Aorta (tissue), 5 donors: ENCODE results near the gene ELF5. TPM values are rescaled to one million over a fixed set of nuclear protein-coding genes. Genes with fewer than 3 reads are reported as not detected.

Experiments
- ATAC-seq: fragments of 200-7000 bp; cut with Tn5 transposase; one replicate; pipeline ENCODE4 v1.9.1; 2022; ENCODE audit warnings: moderate library complexity; ENCODE audit not compliant: low FRiP score
- DNase-seq, 2 donors: peaks; one replicate each; pipeline ENCODE4 v3.0.0-alpha.2; 2020
- H3K27ac ChIP-seq, 2 donors: one replicate each; pipeline ENCODE4 v1.5.1; 2013; ENCODE audit warnings: low read length in 2 of 2, mild to moderate bottlenecking in 2 of 2, moderate library complexity in 2 of 2, control low read depth in 1 of 2, inconsistent platforms in 1 of 2, low read depth in 1 of 2
- H3K27me3 ChIP-seq, 2 donors: one replicate each; pipeline ENCODE4 v1.6.1; 2013; ENCODE audit warnings: control low read depth in 1 of 2, low read length in 1 of 2, mild to moderate bottlenecking in 1 of 2, moderate library complexity in 1 of 2; ENCODE audit not compliant: insufficient read depth in 2 of 2, control insufficient read depth in 1 of 2
- H3K36me3 ChIP-seq, 2 donors: one replicate each; pipeline ENCODE4 v1.6.1; 2013; ENCODE audit warnings: control low read depth in 1 of 2, low read length in 1 of 2, mild to moderate bottlenecking in 1 of 2; ENCODE audit not compliant: insufficient read depth in 2 of 2, control insufficient read depth in 1 of 2
- H3K4me1 ChIP-seq, 2 donors: one replicate each; pipeline ENCODE4 v1.6.1; 2013; ENCODE audit warnings: low read length in 2 of 2, control low read depth in 1 of 2, mild to moderate bottlenecking in 1 of 2, moderate library complexity in 1 of 2; ENCODE audit not compliant: insufficient read depth in 2 of 2, control insufficient read depth in 1 of 2
- H3K4me3 ChIP-seq, 2 donors: one replicate each; pipeline ENCODE4 v1.5.1; 2013; ENCODE audit warnings: low read length in 2 of 2, control low read depth in 1 of 2, mild to moderate bottlenecking in 1 of 2
- H3K9me3 ChIP-seq: one replicate; pipeline ENCODE4 v1.6.1; 2013; ENCODE audit warnings: mild to moderate bottlenecking, low read length; ENCODE audit not compliant: control insufficient read depth
- WGBS, 2 donors: extraction: QIAGEN DNeasy Blood & Tissue Kit; methylation state at CpG; one replicate each; pipeline ENCODE4 v1.1.7; 2013; 5-methylcytosine and 5-hydroxymethylcytosine counted together
- intact Hi-C, 2 donors: fragments of 100-400 bp; cut with DNase I; formaldehyde crosslinking; loops; one replicate each; pipeline versions ENCODE4 v1.14.2 to v1.15.0; 2022
- polyA plus RNA-seq, 2 donors: library from polyadenylated mRNA; stranded (reverse); fragments of 200-250 nt; gene quantifications; one replicate each; pipeline ENCODE4 v1.2.3, GENCODE V29; 2013
- total RNA-seq, 2 donors: library from RNA; stranded (reverse); fragmentation: NEBNext Ultra II Directional; extraction: Animal tissue kit (Norgen Biotek cat#: 25700); gene quantifications; one replicate each; pipeline ENCODE4 v1.2.1, GENCODE V29; 2021
- donor health status: healthy with polysubstance abuse.
- donor health status: Bipolar disorder and iron deficiency.
- donor health status: DM: no; HTN: no; CAD: no.
- donor health status: DM: no; HTN: no; CAD: no.
- donor health status: DM: yes; HTN: yes; CAD: no.

ELF5 gene
- total and polyA plus RNA-seq, 4 donors: not detected

DNA sequence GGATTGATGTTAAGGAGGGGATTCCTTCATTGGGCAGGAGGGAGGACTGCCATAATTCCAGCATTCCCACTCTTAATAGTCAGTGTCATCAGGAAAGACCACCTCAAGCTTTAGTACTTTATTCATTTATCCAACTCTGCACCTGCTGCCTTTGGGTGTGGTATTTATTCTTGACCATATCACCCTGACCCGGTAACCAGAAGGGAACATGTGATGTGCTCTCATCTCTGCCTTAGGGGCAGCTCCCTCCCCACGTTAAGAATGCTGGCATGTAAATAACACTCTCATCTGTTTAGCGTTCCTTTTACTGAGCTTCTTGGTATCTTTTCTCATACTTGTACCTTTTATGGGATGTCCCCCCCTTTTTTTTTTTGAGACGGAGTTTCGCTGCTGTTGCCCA is 67.2 kb downstream of the ELF5 start:
- no peak for DNase-seq
- Histone ChIP-seq H3K4me3 (no peak overlapping the region), H3K27ac (no peak overlapping the region), H3K36me3 (peaks cover 4 to 5% of the 10 kb centered on the region in 2 donors), H3K9me3 (no peaks in the 10 kb centered on the region), H3K4me1 (no peaks in the 10 kb centered on the region), H3K27me3 (no peaks in the 10 kb centered on the region)
- intact Hi-C loops: no loop called here
- WGBS, 2 donors: 85 to 90% methylated on average over 5 of the region's 5 CpGs
- no peak for ATAC-seq

DNA sequence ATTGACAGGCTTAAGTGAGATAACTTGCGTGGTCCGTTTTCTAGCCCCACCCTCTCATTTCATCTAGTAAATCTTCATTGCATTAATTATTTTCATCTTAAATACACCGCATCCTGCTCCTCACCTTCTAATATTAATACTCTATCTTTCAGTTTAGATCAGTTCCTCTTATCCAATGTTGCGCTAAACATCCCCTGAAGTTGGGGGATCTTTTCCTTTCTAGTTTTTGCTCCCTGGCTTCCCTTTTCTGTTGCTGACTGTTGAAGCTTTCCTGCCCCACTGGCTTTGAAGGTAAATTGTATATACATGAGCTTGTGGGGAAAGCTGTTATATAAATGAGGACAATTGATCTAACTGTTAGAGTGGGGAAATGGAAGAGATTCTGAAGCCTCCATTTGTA is 67.6 kb downstream of the ELF5 start:
- intact Hi-C loops: no loop called here
- no peak overlapping the region for H3K4me3 ChIP-seq
- WGBS, 2 donors: 72 to 94% methylated on average over 4 of the region's 4 CpGs
- H3K36me3 ChIP-seq: peaks cover 1 to 4% of the 10 kb centered on the region in 2 donors
- H3K9me3 ChIP-seq: no peaks in the 10 kb centered on the region
- ATAC-seq (no peak), DNase-seq (no peak)
- H3K27me3 ChIP-seq: no peaks in the 10 kb centered on the region
- H3K4me1 ChIP-seq: no peaks in the 10 kb centered on the region
- H3K27ac ChIP-seq: no peak overlapping the region

DNA sequence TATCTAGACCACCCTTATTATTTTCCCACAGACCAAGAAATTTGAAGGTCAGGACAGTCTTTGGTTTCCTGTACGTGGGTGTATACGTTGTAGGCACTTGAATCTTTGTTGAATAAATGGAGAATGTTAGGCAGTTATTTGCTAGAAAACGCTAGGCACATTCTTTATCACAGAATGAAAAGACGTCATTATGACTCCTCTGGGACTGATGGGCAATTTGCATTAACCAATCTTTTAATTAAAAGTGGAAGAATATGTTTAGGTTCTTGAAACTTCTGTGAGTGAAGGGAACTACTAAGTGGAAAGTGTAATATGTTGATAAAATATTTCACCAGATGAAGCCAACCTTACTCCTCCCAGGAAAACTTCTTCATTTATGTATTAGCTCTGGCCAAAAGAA is 69.2 kb downstream of the ELF5 start:
- intact Hi-C loops: no loop called here
- H3K27ac ChIP-seq: no peak overlapping the region
- 75 to 78% methylated on average over 4 of the region's 4 CpGs for WGBS, 2 donors
- no peaks in the 10 kb centered on the region for H3K9me3 ChIP-seq
- H3K36me3 ChIP-seq: no peaks in the 10 kb centered on the region
- DNase-seq: no peak
- H3K4me1 ChIP-seq: no peaks in the 10 kb centered on the region
- H3K27me3 ChIP-seq: no peaks in the 10 kb centered on the region
- H3K4me3 ChIP-seq: no peak overlapping the region
- ATAC-seq: no peak

DNA sequence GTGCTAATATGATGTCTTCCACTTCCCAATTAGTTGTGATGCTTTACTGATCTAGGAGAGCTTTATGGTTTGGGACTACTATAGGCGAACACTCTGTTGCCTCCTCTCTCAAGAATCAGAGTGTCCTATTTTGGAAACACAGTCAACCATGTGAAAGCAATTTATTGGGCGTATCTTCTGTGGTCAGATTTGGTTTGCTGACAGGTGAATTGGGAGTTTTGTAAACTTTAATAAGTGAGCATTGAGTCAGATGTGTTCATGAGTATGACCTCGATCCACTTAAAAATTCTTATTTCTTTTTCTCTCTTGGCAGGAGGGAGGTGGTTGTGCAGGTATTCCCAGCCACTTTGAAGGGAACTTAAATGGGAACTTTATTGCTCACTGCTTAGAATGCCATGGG is 70.5 kb downstream of the ELF5 start:
- DNase-seq (no peak), ATAC-seq (no peak)
- H3K36me3 ChIP-seq: no peaks in the 10 kb centered on the region
- no peak overlapping the region for H3K4me3 ChIP-seq
- H3K27me3 ChIP-seq: no peaks in the 10 kb centered on the region
- H3K27ac ChIP-seq: no peak overlapping the region
- no peaks in the 10 kb centered on the region for H3K4me1 ChIP-seq
- WGBS, 2 donors: 91 to 94% methylated on average over 3 of the region's 3 CpGs
- H3K9me3 ChIP-seq: no peaks in the 10 kb centered on the region
- intact Hi-C loops: no loop called here

DNA sequence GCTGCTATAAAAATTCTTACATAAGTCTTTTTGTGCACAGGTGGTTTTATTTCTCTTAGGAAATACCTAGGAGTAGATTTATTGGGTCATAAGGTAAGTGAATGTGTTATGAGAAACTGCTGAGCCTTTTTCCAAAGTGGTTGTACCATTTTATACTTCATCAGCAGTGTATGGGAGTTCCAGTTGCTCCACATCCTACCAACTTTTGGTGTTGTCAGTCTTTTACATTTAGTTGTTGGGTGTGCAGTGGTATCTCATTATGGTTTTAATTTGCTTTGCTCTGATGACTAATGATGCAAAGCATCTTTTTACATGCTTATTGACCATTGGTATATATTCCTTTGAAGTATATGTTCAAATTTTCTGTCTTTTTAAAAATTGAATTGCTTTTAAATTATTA is 71.8 kb downstream of the ELF5 start:
- Histone ChIP-seq H3K9me3 (no peaks in the 10 kb centered on the region), H3K27ac (no peak overlapping the region), H3K36me3 (no peaks in the 10 kb centered on the region), H3K27me3 (no peaks in the 10 kb centered on the region), H3K4me3 (no peak overlapping the region), H3K4me1 (no peaks in the 10 kb centered on the region)
- intact Hi-C loops: no loop called here
- no peak for ATAC-seq
- DNase-seq: no peak

DNA sequence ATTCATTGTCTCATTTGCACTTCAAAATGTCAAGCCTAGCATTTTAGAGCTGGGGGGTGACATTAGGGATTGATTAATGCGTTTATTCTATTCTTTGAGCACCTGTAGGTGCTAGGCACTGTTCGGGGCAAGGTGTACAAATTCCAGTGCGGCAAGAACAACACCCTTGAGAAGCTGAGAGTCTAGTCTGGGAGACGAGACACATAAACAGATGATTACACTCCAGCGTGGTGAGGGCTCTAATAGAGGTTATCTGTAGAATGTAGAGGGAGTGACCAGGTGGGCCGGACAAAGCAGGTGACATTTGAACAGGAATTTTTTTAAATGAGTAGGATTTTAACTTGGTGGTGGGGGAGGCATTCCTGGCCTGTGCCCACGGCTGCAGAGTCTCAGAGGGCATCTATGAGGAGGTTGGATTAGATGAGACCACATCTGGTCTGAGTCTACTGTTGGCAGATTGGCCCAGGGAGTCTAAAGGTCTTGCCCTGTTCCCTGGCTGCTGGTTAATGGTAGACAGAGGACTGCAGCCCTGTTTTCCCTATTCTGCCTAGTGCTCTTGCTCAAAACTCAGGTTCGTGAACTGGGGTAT is 73.9 kb downstream of the ELF5 start:
- ATAC-seq (no peak), DNase-seq (no peak)
- no peaks in the 10 kb centered on the region for H3K36me3 ChIP-seq
- no peak overlapping the region for H3K27ac ChIP-seq
- H3K27me3 ChIP-seq: no peaks in the 10 kb centered on the region
- WGBS, 2 donors: 42 to 51% methylated on average over 8 of the region's 8 CpGs
- intact Hi-C loops: no loop called here
- peak overlapping the region; percentile 67 to 73 for H3K4me3 ChIP-seq
- H3K4me1 ChIP-seq: no peaks in the 10 kb centered on the region
- no peaks in the 10 kb centered on the region for H3K9me3 ChIP-seq

DNA sequence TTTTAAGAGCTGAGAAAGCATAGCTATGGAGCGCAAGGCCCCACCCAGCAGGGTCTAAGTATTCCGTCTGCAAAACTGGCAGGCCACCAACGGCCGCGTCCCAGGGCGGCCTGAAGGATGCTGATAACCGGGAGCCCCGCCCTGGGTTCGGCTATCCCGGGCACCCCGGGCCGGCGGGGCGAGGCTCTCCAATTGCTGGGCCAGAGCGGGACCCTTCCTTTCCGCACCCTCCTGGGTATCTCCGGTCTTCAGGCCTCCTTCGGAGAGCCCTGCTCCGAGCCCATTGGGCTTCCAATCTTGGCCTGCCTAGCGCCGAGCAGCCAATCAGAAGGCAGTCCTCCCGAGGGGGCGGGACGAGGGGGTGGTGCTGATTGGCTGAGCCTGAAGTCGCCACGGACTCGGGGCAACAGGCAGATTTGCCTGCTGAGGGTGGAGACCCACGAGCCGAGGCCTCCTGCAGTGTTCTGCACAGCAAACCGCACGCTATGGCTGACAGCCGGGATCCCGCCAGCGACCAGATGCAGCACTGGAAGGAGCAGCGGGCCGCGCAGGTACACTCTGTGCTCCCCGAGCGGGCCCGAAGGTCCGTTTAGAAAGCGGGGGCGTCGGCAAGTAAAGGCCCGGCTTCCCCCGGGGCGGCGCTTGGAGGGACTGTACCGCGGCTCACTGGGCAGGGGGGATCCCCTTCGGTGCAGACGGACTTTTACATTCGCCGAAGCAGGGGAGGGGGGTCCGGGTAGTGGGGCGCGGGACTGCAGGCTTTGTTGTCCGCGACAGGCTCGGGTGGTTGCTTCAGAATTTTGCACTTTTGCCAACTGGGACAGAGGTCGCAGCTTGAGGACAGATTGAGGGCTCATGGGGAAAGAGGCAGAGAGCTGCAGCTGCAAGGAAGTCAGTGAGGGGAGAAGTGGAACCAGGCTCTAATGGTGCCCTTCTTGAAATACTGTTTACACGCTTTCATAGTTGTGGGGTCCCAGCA is 74.8 kb downstream of the ELF5 start, which contains the start of gene CAT:
Gene CAT (plus strand): TSS at position 406 of the 979 bp plus-strand sequence. CDS start 80 bp downstream, at position 486.
- H3K4me1 ChIP-seq: no peaks in the 10 kb centered on the region

DNA sequence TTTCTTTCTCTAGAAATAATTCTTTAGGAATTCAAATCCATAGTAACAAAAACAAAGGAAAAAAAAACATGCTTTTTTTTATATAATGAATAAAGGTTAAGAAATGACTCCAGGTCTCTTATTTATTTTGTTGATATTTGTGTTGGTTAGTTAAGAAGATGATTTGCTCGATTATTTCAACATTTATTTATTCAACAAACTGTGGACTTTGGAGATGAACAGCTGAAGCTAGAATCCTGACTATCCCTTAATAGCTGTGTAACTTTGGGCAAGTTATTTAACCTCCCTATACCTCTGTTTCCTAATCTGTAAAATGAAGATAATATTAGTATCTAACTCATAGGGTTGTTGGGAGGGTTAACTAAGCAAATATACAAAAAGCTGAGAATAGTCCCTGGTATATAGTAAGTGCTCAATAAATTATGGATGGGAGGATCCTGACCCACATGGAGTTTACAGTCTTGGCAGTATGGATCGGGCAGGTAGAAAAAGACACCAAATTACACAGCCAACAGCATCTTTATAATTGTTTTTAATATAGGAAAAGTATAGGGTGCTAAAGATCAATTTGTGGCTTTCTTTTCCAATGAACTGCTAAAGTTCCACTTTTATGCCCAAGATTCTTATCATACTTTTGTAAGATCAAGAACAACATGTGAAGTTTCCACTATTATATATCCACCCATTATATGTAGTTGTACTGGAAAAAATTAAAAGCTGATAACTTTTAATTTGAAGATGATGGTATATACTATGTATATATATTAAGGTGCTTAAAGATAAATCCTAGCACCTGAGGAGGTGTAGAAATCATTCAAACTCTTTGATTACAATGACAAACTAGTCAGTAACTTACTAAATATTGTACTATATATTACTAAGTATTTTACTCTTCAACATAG is 76.1 kb downstream of the ELF5 start:
- intact Hi-C loops: no loop called here
- Histone ChIP-seq H3K27me3 (no peaks in the 10 kb centered on the region), H3K4me3 (peak overlapping the region in 1 of 2 donors; percentile 46), H3K4me1 (no peaks in the 10 kb centered on the region), H3K27ac (no peak overlapping the region), H3K36me3 (no peaks in the 10 kb centered on the region), H3K9me3 (no peaks in the 10 kb centered on the region)
- DNase-seq: no peak
- no peak for ATAC-seq
- 91 to 93% methylated on average over 2 of the region's 2 CpGs for WGBS, 2 donors

More for the DNA sequence above, 74.8 kb downstream of the ELF5 start, which contains the start of gene CAT:
- peak within 1 kb of the TSS in 1 of 2 donors; percentile 89 for H3K27ac ChIP-seq
- H3K9me3 ChIP-seq: no peaks in the 10 kb centered on the region
- WGBS, 2 donors: 0 to 1% methylated on average over 54 to 62 of the region's 62 CpGs
- peak within 1 kb of the TSS; percentile 67 to 73 for H3K4me3 ChIP-seq
- DNase-seq (peak; percentile 98 to 99), ATAC-seq (peak; percentile 99)
- no peaks in the 10 kb centered on the region for H3K36me3 ChIP-seq
- intact Hi-C loops: no loop called here
- no peaks in the 10 kb centered on the region for H3K27me3 ChIP-seq
